CD4-positive, alpha-beta T cell treated with Interleukin-4 for 4 hours (primary cell): ENCODE results near the gene GADD45G.

Experiments
- DNase-seq: peaks from one replicate; pipeline ENCODE4 v3.0.0-alpha.2; 2020

Gene GADD45G

DNA sequence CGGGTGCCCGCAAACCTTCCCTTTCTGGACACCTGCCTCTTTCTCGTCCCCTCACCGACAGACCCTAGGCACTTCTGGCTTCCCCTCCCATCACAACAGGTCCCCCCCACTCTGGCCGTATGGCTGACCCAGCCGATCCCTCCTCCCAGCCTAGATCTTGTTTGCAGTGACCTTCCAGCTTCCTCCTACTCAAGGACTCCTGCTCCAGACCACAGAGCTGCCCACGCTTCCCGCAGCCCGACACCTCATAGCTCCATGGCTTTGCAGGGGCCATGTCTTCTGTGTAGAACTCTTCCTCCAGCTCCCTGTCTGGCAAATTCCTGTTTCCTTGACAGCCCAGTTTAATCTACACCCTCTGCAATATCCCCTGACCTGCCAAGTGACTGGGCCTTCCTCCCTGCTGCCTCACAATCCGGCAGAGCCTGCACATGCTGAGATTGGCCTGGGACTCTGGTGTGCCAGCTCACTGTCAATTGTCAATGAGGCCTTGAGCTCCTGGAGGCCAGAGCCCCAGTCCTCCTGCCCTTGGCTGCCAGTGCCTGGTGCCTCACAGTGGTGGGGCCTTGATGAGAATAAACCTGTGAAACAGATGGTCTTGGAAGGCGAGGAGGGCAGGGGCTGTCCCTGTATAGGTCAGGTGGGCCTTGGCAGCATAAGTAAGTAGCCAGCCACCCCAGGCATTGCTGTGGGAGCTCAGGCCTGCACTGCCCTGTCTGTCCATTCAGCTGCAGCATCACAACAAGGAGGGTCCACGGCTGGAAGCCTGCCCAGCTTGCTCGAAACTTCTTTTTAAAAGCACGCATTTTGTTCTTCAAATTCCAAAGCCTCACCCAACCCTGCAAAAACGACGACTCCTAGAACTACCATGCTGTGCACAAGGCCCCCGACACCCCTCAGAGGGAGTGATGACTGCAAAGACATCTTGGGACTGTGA is 50.5 kb downstream of the GADD45G start:
- no peak for DNase-seq
